Measurements from ENCODE around the gene POLR3A. TPM values are rescaled to one million over a fixed set of nuclear protein-coding genes. Genes with fewer than 3 reads are reported as not detected.
A peak's percentile ranks its signal among the peaks of the same experiment; 100 is the strongest.

Gene POLR3A
- total RNA-seq, 1 donor, result 11.9 TPM

- Histone ChIP-seq H3K4me2 (ENCODE audit: insufficient read depth, low read length) (no peak overlapping the region), H3K79me2 (ENCODE audit: insufficient read depth, low read length) (peaks cover 65% of the 10 kb centered on the region), H4K20me1 (ENCODE audit: insufficient read depth, low read length) (peaks cover 89% of the 10 kb centered on the region), H3K4me1 (ENCODE audit: insufficient read depth, low read length) (peaks cover 44% of the 10 kb centered on the region), H3K27me3 (ENCODE audit: insufficient read depth, low read length) (no peaks in the 10 kb centered on the region), H3K9me3 (ENCODE audit: low read depth, low read length) (no peaks in the 10 kb centered on the region), H3K4me3 (ENCODE audit: insufficient read depth, low read length) (no peak overlapping the region), H3K27ac (ENCODE audit: low read depth, low read length) (peak overlapping the region; percentile 24), H2AFZ (ENCODE audit: low read length) (no peak overlapping the region), H3K36me3 (ENCODE audit: insufficient read depth, low read length) (peaks cover 77% of the 10 kb centered on the region)
- TF ChIP-seq CTCF (IDR thresholded peaks at IDR 0.05; ENCODE audit: extremely low read depth, low read depth, low read length), result no peak
- no peak for DNase-seq (ENCODE audit: insufficient read length, low spot score, missing footprints)
Measured at GRCh38 chr10:78038791-78039547, 9.7 kb upstream of the POLR3A start.

- Histone ChIP-seq H3K36me3 (ENCODE audit: insufficient read depth, low read length) (peaks cover 77% of the 10 kb centered on the region), H3K4me3 (ENCODE audit: insufficient read depth, low read length) (no peak overlapping the region), H3K79me2 (ENCODE audit: insufficient read depth, low read length) (peaks cover 68% of the 10 kb centered on the region), H3K4me2 (ENCODE audit: insufficient read depth, low read length) (peak overlapping the region; percentile 39), H3K9me3 (ENCODE audit: low read depth, low read length) (no peaks in the 10 kb centered on the region), H2AFZ (ENCODE audit: low read length) (no peak overlapping the region), H3K27ac (ENCODE audit: low read depth, low read length) (peak overlapping the region; percentile 24), H4K20me1 (ENCODE audit: insufficient read depth, low read length) (peaks cover 83% of the 10 kb centered on the region), H3K27me3 (ENCODE audit: insufficient read depth, low read length) (no peaks in the 10 kb centered on the region), H3K4me1 (ENCODE audit: insufficient read depth, low read length) (peaks cover 40% of the 10 kb centered on the region)
- TF ChIP-seq CTCF (IDR thresholded peaks at IDR 0.05; ENCODE audit: extremely low read depth, low read depth, low read length), result no peak
- peak; percentile 37 for DNase-seq (ENCODE audit: insufficient read length, low spot score, missing footprints)
Measured at GRCh38 chr10:78038105-78038504, 8.8 kb upstream of the POLR3A start.

GRCh38 chr10:78035933-78036583 is 6.7 kb upstream of the POLR3A start:
- peaks cover 60% of the 10 kb centered on the region for H3K36me3 ChIP-seq (ENCODE audit: insufficient read depth, low read length)
- H2AFZ ChIP-seq (ENCODE audit: low read length), result no peak overlapping the region
- TF ChIP-seq CTCF (IDR thresholded peaks at IDR 0.05; ENCODE audit: extremely low read depth, low read depth, low read length), result no peak
- peak overlapping the region; percentile 95 for H3K4me2 ChIP-seq (ENCODE audit: insufficient read depth, low read length)
- H3K79me2 ChIP-seq (ENCODE audit: insufficient read depth, low read length), result peaks cover 68% of the 10 kb centered on the region
- DNase-seq (ENCODE audit: insufficient read length, low spot score, missing footprints), result no peak
- peaks cover 42% of the 10 kb centered on the region for H3K4me1 ChIP-seq (ENCODE audit: insufficient read depth, low read length)
- no peaks in the 10 kb centered on the region for H3K27me3 ChIP-seq (ENCODE audit: insufficient read depth, low read length)
- peak overlapping the region; percentile 71 for H3K27ac ChIP-seq (ENCODE audit: low read depth, low read length)
- no peak overlapping the region for H3K4me3 ChIP-seq (ENCODE audit: insufficient read depth, low read length)
- H3K9me3 ChIP-seq (ENCODE audit: low read depth, low read length), result no peaks in the 10 kb centered on the region
- H4K20me1 ChIP-seq (ENCODE audit: insufficient read depth, low read length), result peaks cover 66% of the 10 kb centered on the region

GRCh38 chr10:78035437-78035836 is 6.1 kb upstream of the POLR3A start:
- peaks cover 42% of the 10 kb centered on the region for H3K4me1 ChIP-seq (ENCODE audit: insufficient read depth, low read length)
- H4K20me1 ChIP-seq (ENCODE audit: insufficient read depth, low read length), result peaks cover 61% of the 10 kb centered on the region
- H3K27ac ChIP-seq (ENCODE audit: low read depth, low read length), result peak overlapping the region; percentile 71
- DNase-seq (ENCODE audit: insufficient read length, low spot score, missing footprints), result no peak
- H3K9me3 ChIP-seq (ENCODE audit: low read depth, low read length), result no peaks in the 10 kb centered on the region
- H2AFZ ChIP-seq (ENCODE audit: low read length), result no peak overlapping the region
- no peaks in the 10 kb centered on the region for H3K27me3 ChIP-seq (ENCODE audit: insufficient read depth, low read length)
- H3K4me3 ChIP-seq (ENCODE audit: insufficient read depth, low read length), result peak overlapping the region; percentile 98
- peaks cover 54% of the 10 kb centered on the region for H3K36me3 ChIP-seq (ENCODE audit: insufficient read depth, low read length)
- peaks cover 62% of the 10 kb centered on the region for H3K79me2 ChIP-seq (ENCODE audit: insufficient read depth, low read length)
- peak overlapping the region; percentile 95 for H3K4me2 ChIP-seq (ENCODE audit: insufficient read depth, low read length)
- no peak for TF ChIP-seq CTCF (IDR thresholded peaks at IDR 0.05; ENCODE audit: extremely low read depth, low read depth, low read length)

Data from osteoblast (primary cell).